Stimulated activated CD4-positive, alpha-beta T cell treated with anti-CD3 and anti-CD28 coated beads, Interleukin-1b, Interleukin-23, amount 100 ng/mL, for 24 hours (primary cell): ENCODE measurements around the gene KLHL17.
A peak's percentile ranks its signal among the peaks of the same experiment; 100 is the strongest.

Experiments used
- DNase-seq, 4 experiments: peaks; one replicate each; pipeline ENCODE4 v3.0.0-alpha.2; 2020; ENCODE audit warnings: low read depth in 4 of 4, low spot score in 1 of 4

KLHL17 gene

GRCh38 chr1:921011-921837 is 39.2 kb upstream of the KLHL17 start:
- no peak for DNase-seq

DNA sequence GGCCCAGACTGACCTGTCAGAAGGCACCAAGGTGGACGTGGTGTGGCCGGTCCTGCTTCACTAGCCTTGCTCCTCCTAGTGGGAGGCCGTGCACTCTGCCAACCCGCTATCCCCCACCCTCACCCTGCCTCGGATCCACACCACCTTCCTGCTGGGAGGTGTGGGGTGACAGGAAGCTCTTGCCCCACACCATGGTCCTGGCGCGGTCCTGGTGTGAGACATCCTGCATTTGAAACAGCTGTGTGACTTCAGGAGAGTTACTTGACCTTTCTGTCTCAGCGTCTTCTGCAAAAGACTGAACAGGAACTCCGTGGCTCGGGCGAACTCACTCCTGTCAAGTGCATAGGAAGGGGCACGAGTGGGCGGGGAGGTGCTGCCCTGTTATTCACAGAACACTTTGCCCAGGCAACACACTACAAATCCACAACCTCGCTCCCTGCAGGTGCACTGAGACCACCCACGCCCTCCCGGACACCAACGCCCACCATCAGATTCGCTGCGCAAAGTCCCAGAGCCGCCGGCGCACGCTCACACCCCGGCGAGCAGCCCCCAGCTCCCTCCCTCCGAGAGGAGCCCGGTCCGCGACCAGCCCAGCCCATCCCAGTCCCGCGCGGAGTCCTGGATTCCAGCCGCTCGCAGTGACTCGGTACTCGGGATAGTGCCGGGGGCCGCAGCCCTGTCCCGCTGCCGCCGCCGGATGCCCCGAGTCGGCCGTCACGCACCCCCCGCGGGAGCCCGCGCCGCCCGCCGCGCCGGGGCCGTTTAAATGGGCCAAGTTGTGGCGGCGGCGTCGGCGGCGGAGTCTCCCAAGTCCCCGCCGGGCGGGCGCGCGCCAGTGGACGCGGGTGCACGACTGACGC is 37.0 kb upstream of the KLHL17 start, which contains the start of gene SAMD11:
Gene SAMD11, plus strand, starts transcription at position 793 of the 860 bp plus-strand sequence. CDS start 509 bp downstream, outside the sequence.
- DNase-seq, result peak in 1 of 4 experiments; percentile 47

GRCh38 chr1:923991-924655 is 36.3 kb upstream of the KLHL17 start:
- DNase-seq, result no peak

- no peak for DNase-seq
Measured at GRCh38 chr1:924656-925560, 35.5 kb upstream of the KLHL17 start.

DNA sequence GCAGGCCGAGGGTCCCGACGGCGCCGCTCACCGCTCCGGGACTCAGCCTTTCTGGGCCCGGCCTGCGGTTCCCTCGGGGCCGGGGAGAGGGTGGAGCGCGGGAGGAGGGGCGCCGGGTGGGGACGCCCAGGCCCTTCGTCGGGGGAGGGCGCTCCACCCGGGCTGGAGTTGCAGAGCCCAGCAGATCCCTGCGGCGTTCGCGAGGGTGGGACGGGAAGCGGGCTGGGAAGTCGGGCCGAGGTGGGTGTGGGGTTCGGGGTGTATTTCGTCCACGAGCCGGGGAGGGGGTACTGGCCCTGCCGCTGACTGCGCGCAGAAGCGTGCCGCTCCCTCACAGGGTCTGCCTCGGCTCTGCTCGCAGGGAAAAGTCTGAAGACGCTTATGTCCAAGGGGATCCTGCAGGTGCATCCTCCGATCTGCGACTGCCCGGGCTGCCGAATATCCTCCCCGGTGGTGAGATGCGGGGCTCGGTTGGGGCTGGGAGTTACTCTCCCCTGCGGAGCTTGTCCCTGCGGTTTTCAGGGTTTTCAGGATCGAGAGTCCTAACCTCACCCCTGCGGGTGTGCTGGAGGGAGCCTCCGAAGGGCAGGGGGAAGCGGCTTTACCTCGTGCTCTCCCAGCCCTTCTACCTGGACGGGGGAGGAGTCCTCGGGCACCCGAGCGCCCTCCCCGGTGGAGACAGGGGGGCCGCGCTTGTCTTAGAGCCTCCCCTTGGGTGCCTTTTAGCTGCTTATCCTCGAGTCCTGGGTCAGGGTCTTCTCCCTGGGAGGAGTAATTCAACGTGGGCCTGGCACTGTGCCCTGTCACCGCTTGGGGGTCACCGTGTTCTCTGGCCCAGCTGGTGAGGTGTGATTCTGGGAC is 34.6 kb upstream of the KLHL17 start:
- no peak for DNase-seq

GRCh38 chr1:927234-927633 is 33.1 kb upstream of the KLHL17 start:
- DNase-seq, result no peak

DNA sequence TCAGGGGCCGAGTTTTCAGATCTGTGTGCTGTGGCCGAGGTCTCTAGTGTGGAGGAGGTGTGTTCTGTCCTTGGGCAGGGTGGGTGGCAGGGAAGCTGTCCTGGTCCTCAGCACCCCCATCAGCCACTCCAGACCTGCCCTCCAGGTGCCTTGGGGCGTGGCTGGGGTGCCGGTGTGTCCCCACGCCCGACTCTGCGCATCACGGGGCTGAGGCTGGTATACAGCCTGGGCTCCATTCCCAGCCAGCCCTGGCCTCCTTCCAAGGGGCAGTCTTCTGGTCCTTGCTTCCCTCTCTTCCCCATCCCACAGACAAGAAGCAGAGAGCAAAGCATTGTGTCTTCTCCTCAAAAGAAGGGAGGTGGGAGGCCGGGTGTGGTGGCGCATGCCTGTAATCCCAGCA is 32.6 kb upstream of the KLHL17 start:
- no peak for DNase-seq

GRCh38 chr1:928825-929661 is 31.3 kb upstream of the KLHL17 start:
- DNase-seq, result no peak

GRCh38 chr1:929712-930632 is 30.4 kb upstream of the KLHL17 start:
- DNase-seq, result no peak

DNA sequence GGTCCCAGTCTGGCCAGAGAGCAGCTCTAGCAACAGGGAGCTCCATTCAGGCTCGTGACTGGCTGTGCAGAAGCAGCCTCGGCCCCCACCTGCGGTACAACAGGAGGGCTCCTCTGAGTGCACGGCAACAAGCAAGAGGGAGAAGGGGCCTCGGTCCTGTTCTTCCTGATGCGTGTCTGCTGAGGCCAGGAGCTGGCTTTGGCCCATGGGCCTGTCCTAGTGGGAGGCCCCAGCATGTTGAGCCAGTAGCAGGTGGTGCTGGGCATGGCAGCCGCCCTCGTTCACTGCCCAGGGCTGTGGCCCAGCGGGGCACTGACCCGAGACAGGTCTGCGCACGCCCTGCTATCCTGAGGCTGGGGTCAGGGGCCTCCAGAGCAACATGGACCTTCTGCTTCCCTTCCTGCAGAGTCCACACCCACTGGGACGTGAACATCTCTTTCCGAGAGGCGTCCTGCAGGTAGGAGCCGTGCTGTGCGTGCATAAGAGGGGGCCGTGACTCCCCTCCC is 29.7 kb upstream of the KLHL17 start:
- DNase-seq, result no peak

DNA sequence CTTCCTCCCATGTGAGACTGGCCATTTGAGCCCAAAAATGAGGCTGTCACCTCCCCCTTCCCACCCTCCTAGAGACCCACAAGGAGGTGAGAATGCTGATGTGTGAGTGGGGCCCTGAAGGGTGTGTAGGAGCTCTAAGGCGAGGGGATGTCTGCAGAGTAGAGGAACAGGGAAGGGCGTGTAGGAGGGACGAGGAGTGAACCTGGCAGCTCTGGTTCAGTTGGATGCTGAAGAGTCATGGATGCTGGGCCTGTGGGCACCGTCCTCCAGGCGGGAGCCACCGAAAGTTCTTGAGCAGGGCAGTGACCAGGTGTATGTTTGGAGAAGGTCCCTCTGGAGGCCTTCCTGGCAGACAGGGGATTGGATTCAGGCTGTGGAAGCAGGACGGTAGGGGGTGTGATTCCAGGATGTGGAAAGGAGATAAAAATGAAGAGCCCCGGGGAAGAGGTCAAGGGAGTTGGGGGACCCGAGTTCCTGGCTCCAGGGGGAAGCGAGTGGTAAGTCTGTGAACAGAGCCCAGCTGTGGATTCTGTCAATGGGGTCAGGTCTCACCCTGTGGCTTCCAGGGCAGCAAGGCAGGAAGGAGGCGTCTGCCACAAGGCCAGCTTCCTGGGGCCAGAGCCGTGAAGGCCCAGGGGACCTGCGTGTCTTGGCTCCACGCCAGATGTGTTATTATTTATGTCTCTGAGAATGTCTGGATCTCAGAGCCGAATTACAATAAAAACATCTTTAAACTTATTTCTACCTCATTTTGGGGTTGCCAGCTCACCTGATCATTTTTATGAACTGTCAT is 28.8 kb upstream of the KLHL17 start:
- no peak for DNase-seq

DNA sequence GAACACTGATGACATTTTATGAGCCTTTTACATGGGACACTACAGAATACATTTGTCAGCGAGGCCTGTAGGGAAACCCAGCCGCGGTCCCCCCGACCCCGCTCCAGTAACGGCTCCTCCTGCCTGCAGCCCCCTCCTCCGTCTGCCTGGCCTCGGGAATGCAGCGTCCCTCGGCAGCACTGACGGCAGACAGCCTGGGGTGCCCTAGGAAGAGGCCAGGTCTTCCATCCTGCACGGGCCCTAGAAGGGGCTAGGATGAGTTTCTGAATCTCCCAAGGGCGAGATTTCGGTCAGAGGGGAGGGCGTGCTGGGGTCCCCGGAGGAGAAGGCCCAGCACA is 28.2 kb upstream of the KLHL17 start:
- DNase-seq, result no peak

- no peak for DNase-seq
Measured at GRCh38 chr1:932776-933602, 27.4 kb upstream of the KLHL17 start.

GRCh38 chr1:933603-933940 is 26.8 kb upstream of the KLHL17 start:
- DNase-seq, result no peak

- no peak for DNase-seq
Measured at GRCh38 chr1:934991-935750, 25.2 kb upstream of the KLHL17 start.
